ELF-1 (cell line): ENCODE results near the gene SGTA.

Experiments
- DNase-seq: peaks from one replicate; pipeline ENCODE4 v3.0.0-alpha.2; 2016; ENCODE audit warnings: low read depth, low spot score

Gene SGTA

DNA sequence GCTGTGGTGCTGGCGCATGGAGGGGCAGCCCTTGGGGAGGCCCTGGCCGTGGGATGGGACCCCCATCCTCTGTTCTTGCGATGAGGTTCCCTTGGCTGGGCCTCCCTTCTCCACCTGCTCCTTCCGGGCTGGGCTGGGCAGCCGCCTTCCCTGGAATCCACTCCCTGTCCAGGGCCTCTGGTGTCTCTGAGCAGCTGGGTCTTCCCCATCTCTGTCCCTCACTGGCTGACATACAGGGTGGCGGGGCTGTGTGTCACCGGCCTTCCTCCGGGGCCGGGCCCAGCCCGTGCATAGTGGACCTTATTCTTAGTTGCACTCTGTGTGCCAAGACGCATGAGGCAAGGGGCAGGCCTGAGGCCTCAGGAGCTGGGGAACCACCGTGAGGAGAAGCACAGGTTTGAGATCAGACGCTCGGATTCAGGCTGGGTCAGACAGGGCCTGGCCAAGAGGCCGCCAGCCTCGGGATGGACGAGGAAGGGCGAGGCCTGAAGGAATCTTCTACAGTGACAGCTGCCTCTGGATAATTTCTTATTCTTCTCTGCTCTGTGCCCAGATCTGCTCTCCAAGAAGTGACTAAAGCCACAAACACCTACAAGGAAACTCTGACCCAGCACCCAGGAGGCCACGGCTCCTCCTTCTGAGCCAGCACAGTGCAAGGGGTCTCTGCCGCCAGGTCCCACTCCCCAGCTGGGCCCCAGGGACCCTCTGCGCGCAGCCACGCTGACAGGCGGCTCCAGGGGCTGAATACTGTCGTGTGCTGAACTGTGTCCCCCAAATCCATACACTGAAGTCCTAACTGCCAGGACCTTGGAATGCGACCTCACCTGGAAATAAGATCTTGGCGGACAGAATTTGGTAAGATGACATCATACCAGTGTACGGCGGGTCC lies 11.0 kb downstream of the SGTA start:
- no peak for DNase-seq

- DNase-seq: no peak
Measured at GRCh38 chr19:2770055-2771013, 12.7 kb downstream of the SGTA start.

GRCh38 chr19:2769218-2769617 lies 13.9 kb downstream of the SGTA start:
- DNase-seq: no peak

GRCh38 chr19:2768365-2769132 lies 14.5 kb downstream of the SGTA start:
- DNase-seq: no peak

- DNase-seq: no peak
Measured at GRCh38 chr19:2767688-2768087, 15.4 kb downstream of the SGTA start.

- no peak for DNase-seq
Measured at GRCh38 chr19:2766594-2767372, 16.3 kb downstream of the SGTA start.

GRCh38 chr19:2765376-2765775 lies 17.7 kb downstream of the SGTA start:
- DNase-seq: no peak

DNA sequence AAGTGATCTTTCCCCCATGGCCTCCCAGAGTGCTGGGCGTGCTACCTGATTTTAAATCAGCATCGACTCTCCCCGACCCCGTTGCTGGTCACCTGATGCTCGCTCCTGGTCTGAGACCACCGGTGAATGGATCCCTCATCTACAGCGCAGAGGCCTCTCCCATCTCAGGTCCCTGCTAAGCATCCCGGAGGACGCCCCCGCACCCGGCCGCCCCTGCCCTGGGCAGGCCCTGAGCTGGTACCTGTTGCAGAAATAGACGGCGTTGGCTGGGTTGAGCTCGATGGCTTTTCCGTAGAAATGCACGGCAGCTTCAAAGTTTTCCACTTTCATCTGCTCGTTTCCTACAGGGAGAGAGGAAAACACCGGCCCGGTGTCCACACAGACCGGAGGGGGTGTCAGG lies 18.1 kb downstream of the SGTA start:
- no peak for DNase-seq

DNA sequence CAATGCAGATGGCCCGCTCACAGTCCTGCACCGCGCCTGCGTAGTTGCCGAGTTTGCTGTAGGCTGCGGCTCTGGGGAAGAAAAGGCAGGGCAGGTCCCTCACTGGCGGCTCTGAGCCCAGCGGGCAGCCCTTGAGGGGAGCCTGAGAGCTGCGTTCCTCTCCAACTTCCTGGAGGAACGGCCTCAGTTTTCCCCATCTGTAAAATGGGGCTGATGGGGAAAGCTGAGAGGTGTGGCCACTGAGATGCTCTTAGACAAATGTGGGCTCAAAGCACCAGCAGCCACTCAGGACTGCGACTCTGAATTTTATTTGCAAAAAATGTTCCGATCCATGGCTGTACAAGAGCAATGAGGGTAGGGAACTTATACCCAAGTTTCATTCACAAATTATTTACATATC lies 19.4 kb downstream of the SGTA start:
- no peak for DNase-seq

- no peak for DNase-seq
Measured at GRCh38 chr19:2762783-2763496, 20.1 kb downstream of the SGTA start.

GRCh38 chr19:2761876-2762782 lies 20.9 kb downstream of the SGTA start:
- no peak for DNase-seq

DNA sequence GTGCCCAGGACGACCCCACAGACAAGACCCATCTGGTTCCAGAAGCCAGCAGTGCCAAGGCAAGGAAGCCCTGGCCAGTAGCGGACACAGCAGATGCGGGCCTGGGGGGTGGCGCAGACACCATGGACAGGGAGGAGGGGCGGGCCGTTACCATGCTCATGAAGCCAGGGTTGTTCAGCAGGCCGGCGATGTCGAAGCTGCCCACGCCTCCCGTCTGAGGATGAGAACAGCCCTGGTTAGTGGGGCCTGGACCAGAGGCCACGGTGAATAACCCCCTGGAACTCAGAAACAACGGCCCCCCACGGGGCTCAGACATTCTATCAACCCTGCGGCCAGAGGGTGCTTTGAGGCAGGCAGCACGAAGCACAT lies 21.8 kb downstream of the SGTA start:
- no peak for DNase-seq

DNA sequence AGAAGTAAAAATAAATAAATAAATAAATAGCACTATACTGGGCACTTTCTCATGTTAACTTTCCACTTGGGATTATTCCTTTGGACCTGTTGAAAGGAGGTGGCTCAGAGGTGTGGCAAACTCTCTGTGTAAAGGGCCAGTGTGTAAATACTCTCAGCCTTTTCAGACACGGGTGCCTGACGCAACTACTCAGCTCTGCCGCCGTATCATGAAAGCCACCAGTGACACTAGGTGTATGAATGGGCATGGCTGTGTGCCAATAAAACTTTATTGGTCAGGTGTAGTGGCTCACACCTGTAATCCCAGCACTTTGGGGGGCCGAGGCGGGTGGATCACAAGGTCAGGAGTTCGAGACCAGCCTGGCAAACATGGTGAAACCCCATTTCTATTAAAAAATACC lies 23.1 kb downstream of the SGTA start:
- DNase-seq: no peak

DNA sequence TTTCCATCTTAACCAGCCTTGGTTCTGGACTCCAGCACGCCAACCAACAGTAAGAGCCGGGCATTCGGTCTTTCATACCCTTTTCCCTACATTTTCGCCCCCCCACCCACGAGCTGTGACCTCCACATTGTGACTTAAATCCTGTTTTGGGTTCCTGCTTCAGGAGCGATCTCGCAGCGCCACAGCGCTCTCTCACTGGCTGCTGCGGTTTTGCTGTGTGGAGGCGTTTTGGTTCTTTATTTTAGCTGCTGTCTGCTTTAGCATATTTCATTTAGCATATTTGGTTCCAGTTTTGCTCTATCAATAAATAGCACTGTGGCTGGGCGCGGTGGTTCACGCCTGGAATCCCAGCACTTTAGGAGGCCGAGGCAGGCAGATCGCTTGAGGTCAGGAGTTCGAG lies 23.7 kb downstream of the SGTA start:
- no peak for DNase-seq

GRCh38 chr19:2758601-2759313 lies 24.3 kb downstream of the SGTA start:
- DNase-seq: no peak

DNA sequence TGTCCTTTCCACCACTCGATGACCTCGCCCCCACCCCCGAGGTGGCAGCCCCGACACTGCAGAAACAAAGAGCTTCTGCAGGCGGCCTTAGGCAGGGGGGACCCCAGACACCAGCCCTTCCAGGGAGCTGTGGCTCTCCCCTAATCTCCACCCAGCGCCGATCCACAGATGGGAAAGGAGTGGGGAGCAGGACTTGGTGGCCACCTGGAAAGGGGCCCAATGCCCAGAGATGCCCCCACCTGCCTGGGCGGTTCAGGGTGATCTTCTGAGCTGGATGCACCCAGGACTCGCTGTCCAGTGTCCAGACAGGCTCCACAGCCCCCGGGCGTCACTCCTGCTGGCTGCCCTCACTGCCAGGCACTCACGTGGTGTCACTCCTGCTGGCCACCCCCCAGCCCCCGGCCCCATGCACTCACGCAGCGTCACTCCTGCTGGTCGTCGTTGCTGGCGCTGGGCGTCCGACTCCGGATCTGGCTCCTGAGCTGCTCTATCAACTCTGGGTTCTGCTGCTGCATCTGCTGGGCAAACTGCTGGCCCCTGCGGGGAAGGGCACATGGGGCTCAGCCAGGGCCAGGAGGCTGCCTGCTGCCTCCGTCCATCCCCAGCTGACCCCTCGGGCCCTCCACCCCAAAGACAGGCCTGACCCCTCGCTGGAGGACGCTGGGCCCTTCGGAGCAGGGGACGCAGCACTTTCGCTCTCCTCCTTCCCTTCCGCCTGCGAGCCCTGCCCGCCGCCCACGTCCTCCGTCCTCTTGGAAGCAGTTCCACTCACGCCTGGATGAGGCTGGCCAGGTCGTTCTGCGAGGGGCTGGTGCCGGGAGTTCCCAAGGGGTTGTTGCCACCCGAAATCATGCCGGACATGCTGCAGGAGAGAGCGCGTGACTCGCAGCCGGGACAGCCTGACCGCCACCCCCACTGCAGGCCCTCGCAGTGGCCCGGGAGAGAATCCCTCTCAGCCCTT lies 25.9 kb downstream of the SGTA start:
- no peak for DNase-seq

GRCh38 chr19:2756477-2756876 lies 26.6 kb downstream of the SGTA start:
- no peak for DNase-seq

- no peak for DNase-seq
Measured at GRCh38 chr19:2755811-2756210, 27.3 kb downstream of the SGTA start.
